Peyer's patch (tissue), 4 donors: ENCODE measurements around the gene TNFRSF13B.

Source experiments
- POLR2A ChIP-seq, 2 donors: fragments of 450-650 bp; IDR thresholded peaks; one replicate each; pipeline ENCODE4 v1.5.1; 2017; ENCODE audit warnings: antibody characterized with exemption in 2 of 2, mild to moderate bottlenecking in 2 of 2, moderate library complexity in 2 of 2
- TF ChIP-seq, protein P1 (sequence below), 6 experiments: fragments of 450-650 bp in 4 of 6; fragments of 200-600 bp in 2 of 6; sonication (generic) in 1 of 6; IDR thresholded peaks; one replicate each; pipeline ENCODE4 v1.5.1; 2017 to 2019; ENCODE audit warnings: antibody characterized with exemption in 6 of 6, mild to moderate bottlenecking in 3 of 6, moderate library complexity in 1 of 6

DNA sequence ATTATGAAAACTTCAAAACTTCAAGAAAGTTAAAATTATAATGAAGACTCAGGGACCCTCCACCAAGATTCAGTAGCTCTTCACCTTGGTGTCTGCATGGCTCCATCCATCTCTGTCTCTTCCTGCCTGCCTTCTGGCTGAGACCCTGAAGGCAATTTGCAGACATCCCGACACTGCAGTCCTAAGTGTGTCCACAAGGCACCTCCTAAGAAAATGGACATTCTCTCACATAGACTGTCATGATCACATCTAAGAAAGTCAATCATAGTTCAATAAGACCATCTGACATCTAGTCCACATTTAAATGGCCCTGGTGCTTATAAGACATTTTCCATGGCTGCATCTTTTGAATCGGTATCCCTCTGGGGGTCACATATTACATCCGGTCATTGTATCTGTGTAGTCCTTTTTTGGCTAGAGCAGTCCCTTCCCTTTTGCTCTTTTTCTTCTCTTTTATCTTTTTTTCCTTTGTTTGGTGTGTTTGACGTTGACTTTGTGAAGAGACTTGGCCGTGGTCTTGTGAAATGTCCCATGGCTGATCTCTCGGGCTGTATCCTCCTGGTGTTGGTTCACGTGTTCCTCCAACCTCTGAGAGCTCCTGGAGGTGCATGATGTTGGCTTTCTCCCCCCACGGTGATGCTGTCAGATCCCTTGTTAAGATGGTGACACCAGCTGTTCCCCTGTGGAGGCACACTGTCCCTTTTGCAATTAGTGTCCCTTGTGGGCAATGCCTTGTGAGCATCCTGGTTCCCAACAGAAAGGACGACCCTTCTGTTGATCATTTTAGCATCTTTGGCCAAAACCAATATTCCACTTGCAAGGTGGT lies 5.0 kb upstream of the TNFRSF13B start:
- TF ChIP-seq, protein P1, sequence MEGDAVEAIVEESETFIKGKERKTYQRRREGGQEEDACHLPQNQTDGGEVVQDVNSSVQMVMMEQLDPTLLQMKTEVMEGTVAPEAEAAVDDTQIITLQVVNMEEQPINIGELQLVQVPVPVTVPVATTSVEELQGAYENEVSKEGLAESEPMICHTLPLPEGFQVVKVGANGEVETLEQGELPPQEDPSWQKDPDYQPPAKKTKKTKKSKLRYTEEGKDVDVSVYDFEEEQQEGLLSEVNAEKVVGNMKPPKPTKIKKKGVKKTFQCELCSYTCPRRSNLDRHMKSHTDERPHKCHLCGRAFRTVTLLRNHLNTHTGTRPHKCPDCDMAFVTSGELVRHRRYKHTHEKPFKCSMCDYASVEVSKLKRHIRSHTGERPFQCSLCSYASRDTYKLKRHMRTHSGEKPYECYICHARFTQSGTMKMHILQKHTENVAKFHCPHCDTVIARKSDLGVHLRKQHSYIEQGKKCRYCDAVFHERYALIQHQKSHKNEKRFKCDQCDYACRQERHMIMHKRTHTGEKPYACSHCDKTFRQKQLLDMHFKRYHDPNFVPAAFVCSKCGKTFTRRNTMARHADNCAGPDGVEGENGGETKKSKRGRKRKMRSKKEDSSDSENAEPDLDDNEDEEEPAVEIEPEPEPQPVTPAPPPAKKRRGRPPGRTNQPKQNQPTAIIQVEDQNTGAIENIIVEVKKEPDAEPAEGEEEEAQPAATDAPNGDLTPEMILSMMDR (IDR thresholded peaks at IDR 0.05), result no peak
- TF ChIP-seq POLR2A (IDR thresholded peaks at IDR 0.05), result no peak
